Keratinocyte (primary cell): ENCODE results near the gene NCOA3. TPM values are rescaled to one million over a fixed set of nuclear protein-coding genes. Genes with fewer than 3 reads are reported as not detected.

ENCODE experiments used
- DNase-seq: peaks from one replicate; pipeline ENCODE4 v3.0.0-alpha.2; 2011; ENCODE audit warnings: low read depth, missing footprints, low spot score
- FAIRE-seq: peaks from 2 replicates; lab custom pipeline; 2011; peaks lifted over from hg19 to GRCh38; lab: Jason Lieb, UNC
- H2AFZ ChIP-seq: 2 replicates; pipeline ENCODE4 v1.6.0; 2012; ENCODE audit warnings: low read length, control low read depth, inconsistent platforms; ENCODE audit not compliant: control insufficient read depth
- H3K27ac ChIP-seq: 2 replicates; pipeline ENCODE4 v1.5.1; 2011; ENCODE audit warnings: low read length; ENCODE audit not compliant: control insufficient read depth, insufficient read depth
- H3K27me3 ChIP-seq: 3 replicates; pipeline ENCODE4 v1.6.0; 2011; ENCODE audit warnings: low read length; ENCODE audit not compliant: control insufficient read depth, insufficient read depth; ENCODE audit errors: extremely low read depth
- H3K36me3 ChIP-seq, 2 experiments: 2 replicates in 1 of 2; 3 replicates in 1 of 2; pipeline ENCODE4 v1.5.1; 2011; ENCODE audit warnings: low read length in 2 of 2, mild to moderate bottlenecking in 1 of 2; ENCODE audit not compliant: control insufficient read depth in 2 of 2, insufficient read depth in 2 of 2; ENCODE audit errors: extremely low read depth in 1 of 2
- H3K4me1 ChIP-seq: 3 replicates; pipeline ENCODE4 v1.5.1; 2011; ENCODE audit warnings: low read length; ENCODE audit not compliant: control insufficient read depth, insufficient read depth; ENCODE audit errors: extremely low read depth
- H3K4me2 ChIP-seq: 3 replicates; pipeline ENCODE4 v1.6.0; 2011; ENCODE audit warnings: low read depth, low read length; ENCODE audit not compliant: control insufficient read depth, insufficient read depth; ENCODE audit errors: extremely low read depth
- H3K4me3 ChIP-seq, 3 experiments: fragments of 200-600 bp in 1 of 3; sonication (generic) in 1 of 3; 2 replicates in 2 of 3; 3 replicates in 1 of 3; pipeline ENCODE4 v1.5.1; 2011 to 2016; ENCODE audit warnings: low read length in 3 of 3, mild to moderate bottlenecking in 3 of 3, control low read depth in 2 of 3, inconsistent platforms in 1 of 3, low read depth in 1 of 3, mixed read lengths in 1 of 3, mixed run types in 1 of 3, moderate library complexity in 1 of 3; ENCODE audit not compliant: control insufficient read depth in 2 of 3, insufficient read depth in 2 of 3; ENCODE audit errors: extremely low read depth in 1 of 3
- H3K79me2 ChIP-seq: 2 replicates; pipeline ENCODE4 v1.6.0; 2012; ENCODE audit warnings: low read length; ENCODE audit not compliant: control insufficient read depth, insufficient read depth
- H3K9ac ChIP-seq: 3 replicates; pipeline ENCODE4 v1.6.0; 2011; ENCODE audit warnings: low read length; ENCODE audit not compliant: control insufficient read depth, insufficient read depth; ENCODE audit errors: extremely low read depth
- H3K9me1 ChIP-seq: 3 replicates; pipeline ENCODE4 v1.6.0; 2011; ENCODE audit warnings: low read length; ENCODE audit not compliant: control insufficient read depth, insufficient read depth; ENCODE audit errors: extremely low read depth
- H3K9me3 ChIP-seq: 2 replicates; pipeline ENCODE4 v1.5.1; 2012; ENCODE audit warnings: low read depth, low read length; ENCODE audit not compliant: control insufficient read depth
- H4K20me1 ChIP-seq: 3 replicates; pipeline ENCODE4 v1.6.0; 2011; ENCODE audit warnings: low read length; ENCODE audit not compliant: control insufficient read depth, insufficient read depth; ENCODE audit errors: extremely low read depth
- CTCF ChIP-seq, 3 experiments: IDR thresholded peaks in 1 of 3; conservative IDR thresholded peaks in 1 of 3; optimal IDR thresholded peaks in 1 of 3; 2 replicates in 2 of 3; 3 replicates in 1 of 3; pipeline versions ENCODE3 to v1.5.1; 2011; ENCODE audit warnings: low read length in 3 of 3, mild to moderate bottlenecking in 3 of 3, moderate library complexity in 2 of 3, control low read depth in 1 of 3, inconsistent platforms in 1 of 3; ENCODE audit not compliant: insufficient read depth in 2 of 3; ENCODE audit errors: extremely low read depth in 1 of 3
- EZH2 ChIP-seq: IDR thresholded peaks from one replicate; pipeline ENCODE4 v1.6.1; 2012; ENCODE audit warnings: inconsistent platforms, mild to moderate bottlenecking, low read length, moderate library complexity
- dilution Hi-C: fragments of 300-500 bp; cut with MboI; formaldehyde crosslinking; loops from one replicate; pipeline ENCODE4 v1.7.0; 2020; ENCODE audit warnings: low sequenced_read_pairs; ENCODE audit not compliant: extremely low pct_ligation_motif_present
- polyA plus RNA-seq, 5 experiments: library from polyadenylated mRNA; depleted of rRNA in 3 of 5; stranded (reverse) in 3 of 5; stranded (forward) in 1 of 5; unstranded in 1 of 5; fragments of >200 nt; gene quantifications; 1 replicate in 1 of 5; 2 replicates in 3 of 5; 3 replicates in 1 of 5; pipeline versions ENCODE4 v1.2.1 to v1.2.3, GENCODE V29; 2011 to 2012; ENCODE audit warnings: missing spikeins in 2 of 5, low read depth in 1 of 5, low replicate concordance in 1 of 5

Gene NCOA3
- polyA plus RNA-seq, 1 donor (not counting 4 experiments of a cell fraction or from before 2014, with no cell fraction given) = 25.8 TPM

- Histone ChIP-seq H3K9ac (no peak overlapping the region), H2AFZ (no peak overlapping the region), H4K20me1 (no peaks in the 10 kb centered on the region), H3K4me2 (no peak overlapping the region), H3K36me3 (no peaks in the 10 kb centered on the region), H3K9me3 (no peaks in the 10 kb centered on the region), H3K9me1 (peaks cover 2% of the 10 kb centered on the region), H3K4me3 (no peak overlapping the region), H3K79me2 (no peaks in the 10 kb centered on the region), H3K27me3 (no peaks in the 10 kb centered on the region), H3K4me1 (peaks cover 27% of the 10 kb centered on the region), H3K27ac (no peak overlapping the region)
- TF ChIP-seq CTCF (optimal IDR thresholded peaks at IDR 0.05 in 1 of 3, IDR thresholded peaks at IDR 0.05 in 1 of 3, conservative IDR thresholded peaks at IDR 0.05 in 1 of 3; ENCODE audit: extremely low read depth in 1 of 3, insufficient read depth in 2 of 3, low read length in 3 of 3) = no peak
- TF ChIP-seq EZH2 = no peak
- DNase-seq = no peak
- FAIRE-seq = no peak
- dilution Hi-C loops = no loop called here
These were observed 10.9 kb upstream of the NCOA3 start for GRCh38 chr20:47490795-47491194.

GRCh38 chr20:47492284-47492683 lies 9.4 kb upstream of the NCOA3 start:
- dilution Hi-C loops = no loop called here
- DNase-seq (no peak), FAIRE-seq (no peak)
- H3K27me3 ChIP-seq = no peaks in the 10 kb centered on the region
- H3K4me2 ChIP-seq = no peak overlapping the region
- no peaks in the 10 kb centered on the region for H4K20me1 ChIP-seq
- H3K9ac ChIP-seq = no peak overlapping the region
- no peak overlapping the region for H3K4me3 ChIP-seq
- H3K79me2 ChIP-seq = no peaks in the 10 kb centered on the region
- no peak overlapping the region for H2AFZ ChIP-seq
- peaks cover 2% of the 10 kb centered on the region for H3K9me1 ChIP-seq
- TF ChIP-seq EZH2 = no peak
- no peak for TF ChIP-seq CTCF (optimal IDR thresholded peaks at IDR 0.05 in 1 of 3, IDR thresholded peaks at IDR 0.05 in 1 of 3, conservative IDR thresholded peaks at IDR 0.05 in 1 of 3; ENCODE audit: extremely low read depth in 1 of 3, insufficient read depth in 2 of 3, low read length in 3 of 3)
- no peak overlapping the region for H3K27ac ChIP-seq
- peaks cover 22% of the 10 kb centered on the region for H3K4me1 ChIP-seq
- H3K36me3 ChIP-seq = no peaks in the 10 kb centered on the region
- no peaks in the 10 kb centered on the region for H3K9me3 ChIP-seq
